ENCODE data around the gene SLIT3. TPM values are rescaled to one million over a fixed set of nuclear protein-coding genes. Genes with fewer than 3 reads are reported as not detected.

The SLIT3 gene
- total RNA-seq, 4 donors from 2014 or later = 0.97 to 6.1 (median 3.4) TPM

- intact Hi-C loops (cut with DNase I; ENCODE audit: low total_unique reads) (no loop called here), in situ Hi-C loops (cut with MboI; ENCODE audit: low sequenced_read_pairs in 4 of 4) (no loop called here)
- ATAC-seq = no peak
- TF ChIP-seq CTCF (IDR thresholded peaks at IDR 0.05 in 4 of 5, conservative IDR thresholded peaks at IDR 0.05 in 1 of 5) (no peak), POLR2A (IDR thresholded peaks at IDR 0.05) (no peak)
- Histone ChIP-seq H3K27ac (no peak overlapping the region), H3K27me3 (no peaks in the 10 kb centered on the region), H3K4me1 (no peaks in the 10 kb centered on the region), H3K4me3 (no peak overlapping the region), H3K36me3 (no peaks in the 10 kb centered on the region), H3K9me3 (no peaks in the 10 kb centered on the region)
- DNase-seq = no peak
These were observed 442.6 kb downstream of the SLIT3 start for GRCh38 chr5:168858371-168858770.

GRCh38 chr5:168853972-168854371 lies 447.0 kb downstream of the SLIT3 start:
- H3K4me1 ChIP-seq = no peaks in the 10 kb centered on the region
- no peak overlapping the region for H3K27ac ChIP-seq
- DNase-seq = no peak
- H3K27me3 ChIP-seq = no peaks in the 10 kb centered on the region
- no peaks in the 10 kb centered on the region for H3K9me3 ChIP-seq
- ATAC-seq = no peak
- no peak for TF ChIP-seq POLR2A (IDR thresholded peaks at IDR 0.05)
- no peak for TF ChIP-seq CTCF (IDR thresholded peaks at IDR 0.05 in 4 of 5, conservative IDR thresholded peaks at IDR 0.05 in 1 of 5)
- no peak overlapping the region for H3K4me3 ChIP-seq
- no peaks in the 10 kb centered on the region for H3K36me3 ChIP-seq
- in situ Hi-C loops (cut with MboI; ENCODE audit: low sequenced_read_pairs in 4 of 4) = no loop called here
- intact Hi-C loops (cut with DNase I; ENCODE audit: low total_unique reads) = no loop called here

- H3K27ac ChIP-seq = no peak overlapping the region
- H3K4me1 ChIP-seq = no peaks in the 10 kb centered on the region
- ATAC-seq (no peak), DNase-seq (no peak)
- no peaks in the 10 kb centered on the region for H3K27me3 ChIP-seq
- no peaks in the 10 kb centered on the region for H3K9me3 ChIP-seq
- no peak overlapping the region for H3K4me3 ChIP-seq
- TF ChIP-seq POLR2A (IDR thresholded peaks at IDR 0.05) (no peak), CTCF (IDR thresholded peaks at IDR 0.05 in 4 of 5, conservative IDR thresholded peaks at IDR 0.05 in 1 of 5) (no peak)
- no peaks in the 10 kb centered on the region for H3K36me3 ChIP-seq
- intact Hi-C loops (cut with DNase I; ENCODE audit: low total_unique reads) (no loop called here), in situ Hi-C loops (cut with MboI; ENCODE audit: low sequenced_read_pairs in 4 of 4) (no loop called here)
These were observed 448.6 kb downstream of the SLIT3 start for GRCh38 chr5:168852329-168852728.

- ATAC-seq (no peak), DNase-seq (no peak)
- Histone ChIP-seq H3K27ac (no peak overlapping the region), H3K27me3 (no peaks in the 10 kb centered on the region), H3K36me3 (no peaks in the 10 kb centered on the region), H3K4me1 (no peaks in the 10 kb centered on the region), H3K9me3 (no peaks in the 10 kb centered on the region), H3K4me3 (no peak overlapping the region)
- intact Hi-C loops (cut with DNase I; ENCODE audit: low total_unique reads) (no loop called here), in situ Hi-C loops (cut with MboI; ENCODE audit: low sequenced_read_pairs in 4 of 4) (no loop called here)
- no peak for TF ChIP-seq CTCF (IDR thresholded peaks at IDR 0.05 in 4 of 5, conservative IDR thresholded peaks at IDR 0.05 in 1 of 5)
- TF ChIP-seq POLR2A (IDR thresholded peaks at IDR 0.05) = no peak
These were observed 449.0 kb downstream of the SLIT3 start for GRCh38 chr5:168851902-168852321.

- ATAC-seq = no peak
- TF ChIP-seq CTCF (IDR thresholded peaks at IDR 0.05 in 4 of 5, conservative IDR thresholded peaks at IDR 0.05 in 1 of 5) (no peak), POLR2A (IDR thresholded peaks at IDR 0.05) (no peak)
- intact Hi-C loops (cut with DNase I; ENCODE audit: low total_unique reads) = no loop called here
These were observed 450.3 kb downstream of the SLIT3 start for GRCh38 chr5:168850683-168851082.

More at GRCh38 chr5:168850683-168851082, 450.3 kb downstream of the SLIT3 start:
- H3K27ac ChIP-seq = no peak overlapping the region
- DNase-seq = no peak
- H3K4me3 ChIP-seq = no peak overlapping the region
- no peaks in the 10 kb centered on the region for H3K4me1 ChIP-seq
- H3K36me3 ChIP-seq = no peaks in the 10 kb centered on the region
- H3K27me3 ChIP-seq = peaks cover 0 to 4% (median 0%) of the 10 kb centered on the region in 3 donors
- no peaks in the 10 kb centered on the region for H3K9me3 ChIP-seq
- in situ Hi-C loops (cut with MboI; ENCODE audit: low sequenced_read_pairs in 4 of 4) = no loop called here

Data from gastrocnemius medialis (tissue), 4 donors.